Central memory CD4-positive, alpha-beta T cell (primary cell): Measurements from ENCODE around the gene SETD4.

Experiments
- DNase-seq: peaks from one replicate; pipeline ENCODE4 v3.0.0; 2022

The SETD4 gene

DNA sequence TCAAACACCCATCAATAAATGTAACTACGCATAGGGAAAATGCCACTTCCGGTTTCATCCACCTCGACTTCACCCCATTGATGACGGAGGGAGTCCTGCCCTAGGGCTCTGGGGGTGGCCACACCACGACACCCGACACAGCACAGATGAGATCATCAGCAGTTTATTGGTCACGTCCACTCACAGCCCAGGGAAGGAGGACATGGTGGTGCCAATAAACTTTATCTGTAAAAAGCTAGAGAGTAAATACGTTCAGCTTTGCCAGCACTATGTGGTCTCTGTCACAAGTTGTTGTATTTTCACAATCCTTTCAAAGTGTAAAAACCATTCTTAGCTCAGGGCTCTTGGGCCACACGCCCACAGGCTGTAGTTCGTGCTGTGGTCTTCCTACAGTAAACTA lies 16.3 kb downstream of the SETD4 start:
- no peak for DNase-seq

GRCh38 chr21:36041910-36042309 lies 18.4 kb downstream of the SETD4 start:
- DNase-seq: no peak

- DNase-seq: no peak
Observed at GRCh38 chr21:36040389-36040788, 19.9 kb downstream of the SETD4 start.

- no peak for DNase-seq
Observed at GRCh38 chr21:36039861-36040260, 20.5 kb downstream of the SETD4 start.

DNA sequence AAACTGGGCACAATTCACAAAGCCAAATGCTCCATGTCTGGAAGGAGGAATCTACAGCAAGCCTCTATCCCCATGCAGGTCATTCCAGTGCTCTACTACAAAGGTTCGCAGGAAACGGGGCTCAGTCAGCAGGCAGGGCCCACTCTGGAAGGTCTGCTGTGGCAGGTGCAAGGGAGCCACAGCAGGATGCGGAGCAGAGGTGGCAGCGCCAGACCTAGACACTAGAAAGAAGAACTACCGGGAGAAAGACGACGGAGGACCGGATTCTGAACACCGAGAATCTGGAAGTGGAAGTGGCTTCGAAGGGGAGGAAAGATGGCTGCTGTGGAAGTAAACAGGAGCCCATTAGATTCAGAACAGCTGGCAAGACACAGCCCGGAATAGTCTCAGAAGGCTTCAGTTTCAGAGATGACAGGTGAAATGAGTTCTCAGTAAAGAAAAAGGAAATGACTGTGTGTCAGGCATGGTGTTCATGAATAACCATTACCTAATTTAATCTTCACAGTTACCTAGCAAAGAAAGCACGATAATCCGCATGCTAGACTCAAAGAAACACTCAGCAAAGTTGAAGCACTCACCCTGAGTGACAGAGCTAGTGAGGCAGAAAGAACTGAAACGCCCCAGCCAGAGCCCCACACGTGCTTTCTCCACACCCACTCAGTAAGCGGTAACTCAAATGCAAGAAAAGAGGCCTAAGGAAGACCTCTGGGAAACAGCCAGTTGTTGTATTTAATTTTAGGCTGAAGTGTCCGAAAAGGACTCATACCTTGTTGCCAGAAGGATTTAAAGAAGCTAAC lies 21.4 kb downstream of the SETD4 start:
- DNase-seq: no peak

DNA sequence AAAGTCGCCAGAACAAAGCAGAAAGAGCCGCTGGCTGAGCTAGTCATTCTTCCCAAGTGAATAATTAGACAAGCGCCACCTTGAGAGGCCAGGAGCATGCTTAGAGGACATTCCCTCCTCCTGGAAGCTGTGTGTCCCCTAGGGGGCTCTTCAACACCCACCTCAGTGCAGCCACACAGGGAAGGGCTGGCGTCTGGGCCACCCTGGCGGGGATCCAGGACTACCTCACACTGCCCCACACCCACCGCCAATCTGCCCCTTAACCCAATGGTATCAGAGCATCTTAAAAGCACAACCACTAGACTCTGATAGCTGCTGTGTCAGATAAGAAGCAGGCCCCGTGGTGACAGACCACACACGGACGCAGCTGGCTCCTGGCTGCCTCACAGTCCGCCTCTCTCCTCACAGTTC lies 24.9 kb downstream of the SETD4 start:
- DNase-seq: no peak

DNA sequence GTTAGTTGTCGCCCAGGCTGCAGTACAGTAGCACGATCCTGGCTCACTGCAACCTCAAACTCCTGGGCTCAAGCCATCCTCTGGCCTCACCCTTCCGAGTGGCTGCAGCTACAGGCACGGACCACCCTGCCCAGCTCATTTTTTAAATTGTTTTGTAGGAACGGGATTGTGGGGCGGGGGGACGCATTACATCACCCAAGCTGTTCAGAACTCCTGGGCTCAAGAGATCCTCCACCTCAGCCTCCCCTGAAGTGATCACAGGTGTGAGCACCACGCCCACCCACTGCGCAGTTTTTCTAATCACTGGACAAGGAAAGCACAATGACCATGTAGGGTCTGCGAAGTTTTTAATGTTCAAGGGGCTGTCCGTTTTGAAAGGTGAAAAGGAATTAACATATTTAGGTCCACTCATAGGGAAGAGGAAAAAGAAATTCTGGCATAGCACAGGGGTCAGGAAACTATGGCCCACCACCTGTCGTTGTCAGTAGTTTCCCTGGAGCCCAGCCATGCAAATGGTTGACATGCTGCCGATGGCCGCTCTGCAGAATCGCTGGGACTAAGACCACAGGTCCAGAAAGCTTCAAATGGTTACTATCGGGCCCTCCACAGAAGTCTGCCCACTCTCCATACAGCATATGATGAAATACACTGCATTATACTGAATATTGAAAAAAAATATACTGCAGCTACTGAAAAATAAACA lies 26.0 kb downstream of the SETD4 start:
- DNase-seq: no peak

DNA sequence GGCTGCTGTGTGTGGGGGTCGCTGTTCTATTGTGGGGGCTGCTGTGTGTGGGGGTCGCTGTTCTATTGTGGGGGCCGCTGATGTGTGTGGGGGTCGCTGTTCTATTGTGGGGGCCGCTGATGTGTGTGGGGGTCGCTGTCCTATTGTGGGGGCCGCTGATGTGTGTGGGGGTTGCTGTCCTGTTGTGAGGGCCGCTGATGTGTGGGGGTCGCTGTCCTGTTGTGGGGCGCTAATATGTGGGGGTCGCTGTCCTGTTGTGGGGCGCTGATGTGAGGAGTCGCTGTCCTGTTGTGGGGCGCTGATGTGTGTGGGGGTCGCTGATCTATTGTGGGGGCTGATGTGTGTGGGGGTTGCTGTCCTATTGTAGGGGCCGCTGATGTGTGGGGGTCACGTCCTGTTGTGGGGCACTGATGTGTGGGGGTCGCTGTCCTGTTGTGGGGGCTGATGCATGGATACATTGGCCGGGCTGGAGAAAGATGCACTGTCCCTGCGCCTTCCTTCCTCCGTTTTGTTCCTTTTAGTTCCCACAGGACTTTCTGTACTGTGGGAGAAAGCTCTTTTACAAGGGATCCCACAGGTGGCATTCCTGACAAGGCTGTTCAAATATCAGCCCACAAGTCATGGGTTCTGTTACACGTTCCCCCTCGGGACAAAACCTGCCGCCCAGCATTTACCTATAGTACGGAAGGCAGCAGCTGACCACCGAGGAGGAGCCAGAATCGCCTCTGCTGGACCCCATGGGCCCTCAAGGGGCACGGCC lies 27.5 kb downstream of the SETD4 start:
- DNase-seq: no peak

- no peak for DNase-seq
Observed at GRCh38 chr21:36030581-36031189, 29.6 kb downstream of the SETD4 start.

DNA sequence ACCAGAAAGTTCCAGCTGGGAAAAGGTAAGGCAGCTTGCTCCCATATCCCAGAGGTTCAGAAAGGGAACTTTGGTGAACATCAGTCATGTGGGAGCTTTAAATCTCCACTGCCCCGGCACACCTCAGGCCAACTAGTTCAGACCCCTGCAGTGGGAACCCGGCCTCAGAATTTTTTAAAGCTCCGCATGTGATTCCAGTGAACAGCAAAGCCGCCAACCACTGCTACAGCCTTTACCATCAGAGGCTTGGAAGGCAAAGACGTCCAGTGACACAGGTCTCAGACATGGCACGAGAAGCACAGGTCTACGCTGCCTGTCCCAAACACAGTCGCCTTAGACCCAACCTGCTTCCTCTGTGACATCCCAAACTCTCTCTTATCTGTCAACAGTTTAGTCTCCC lies 31.0 kb downstream of the SETD4 start:
- no peak for DNase-seq

GRCh38 chr21:36028127-36029069 lies 31.9 kb downstream of the SETD4 start:
- DNase-seq: peak; percentile 45

- no peak for DNase-seq
Observed at GRCh38 chr21:36027347-36027746, 33.0 kb downstream of the SETD4 start.

DNA sequence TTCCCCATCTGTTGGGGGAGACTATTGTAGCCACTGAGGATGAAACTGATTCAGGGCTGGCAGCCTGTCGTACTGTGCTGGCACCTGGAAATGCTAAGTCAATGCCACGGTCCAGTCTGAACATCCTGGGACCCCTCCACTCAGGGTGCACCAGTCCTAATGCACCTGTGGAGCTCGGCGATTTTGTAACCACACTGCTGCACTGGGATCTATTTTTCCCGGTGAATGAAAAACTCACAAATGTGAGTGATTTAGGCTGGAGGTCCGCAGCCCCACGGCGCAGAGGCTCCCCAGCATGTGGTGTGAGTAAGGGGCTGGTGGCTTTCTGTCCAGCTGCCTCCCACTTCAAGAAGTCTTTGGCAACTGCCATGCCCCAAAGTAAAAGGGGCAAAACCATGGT lies 35.5 kb downstream of the SETD4 start:
- DNase-seq: no peak

- no peak for DNase-seq
Observed at GRCh38 chr21:36023092-36023480, 37.2 kb downstream of the SETD4 start.

DNA sequence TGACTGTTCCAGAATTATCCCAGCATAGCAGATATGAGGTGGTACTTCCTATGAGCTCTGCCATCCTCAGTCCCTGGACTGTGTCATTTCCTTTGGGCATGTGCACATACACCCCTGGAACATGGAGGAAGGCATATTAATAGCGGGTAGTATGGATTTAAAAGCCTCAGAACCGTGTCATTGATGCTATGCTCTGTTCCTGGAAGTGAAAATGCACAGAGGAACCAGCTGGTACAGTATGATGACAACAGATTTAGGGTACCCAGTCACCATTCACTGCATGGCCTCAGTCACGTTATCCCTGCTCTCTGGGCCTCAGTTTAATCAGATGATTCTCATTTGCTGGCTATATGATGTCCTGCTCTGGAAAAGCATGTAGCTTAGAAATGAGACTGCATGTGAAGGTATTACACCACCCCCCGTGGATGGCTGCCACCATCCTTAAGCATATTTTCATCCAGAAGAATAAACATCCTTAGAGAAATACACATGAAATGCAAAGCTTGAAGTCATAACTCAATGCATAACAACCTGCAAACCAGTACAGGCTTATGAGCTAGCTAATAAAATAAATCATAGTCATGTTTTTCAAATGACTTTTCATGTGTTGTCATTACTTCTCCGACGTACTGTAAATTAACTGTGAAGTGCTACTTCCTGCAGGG lies 37.8 kb downstream of the SETD4 start:
- no peak for DNase-seq

DNA sequence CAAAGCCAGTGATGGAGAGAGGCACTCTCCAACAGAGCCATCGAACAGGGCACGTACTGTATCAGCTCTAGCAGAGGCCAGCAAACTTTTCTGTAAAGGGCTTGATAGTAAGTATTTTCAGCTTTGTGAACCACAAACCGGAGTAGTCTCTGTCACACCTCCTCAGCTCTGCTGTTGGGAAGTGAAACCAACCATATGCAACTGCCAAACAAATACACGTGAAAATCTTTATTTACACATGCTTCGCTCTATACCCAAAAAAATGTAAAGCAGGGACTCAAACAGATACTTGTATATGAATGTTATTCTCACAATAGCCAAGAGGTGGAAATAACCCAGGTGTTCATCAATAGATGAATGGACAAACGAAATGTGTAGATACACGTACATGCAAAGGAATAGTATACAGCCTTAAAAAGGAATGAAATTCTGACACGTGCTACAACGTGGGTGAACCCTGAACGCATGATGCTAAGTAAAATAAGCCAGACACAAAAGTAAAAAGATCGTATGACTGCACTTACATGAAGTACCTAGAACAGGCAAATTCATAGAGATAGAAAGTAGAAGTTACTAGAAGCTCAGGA lies 39.0 kb downstream of the SETD4 start:
- DNase-seq: no peak

DNA sequence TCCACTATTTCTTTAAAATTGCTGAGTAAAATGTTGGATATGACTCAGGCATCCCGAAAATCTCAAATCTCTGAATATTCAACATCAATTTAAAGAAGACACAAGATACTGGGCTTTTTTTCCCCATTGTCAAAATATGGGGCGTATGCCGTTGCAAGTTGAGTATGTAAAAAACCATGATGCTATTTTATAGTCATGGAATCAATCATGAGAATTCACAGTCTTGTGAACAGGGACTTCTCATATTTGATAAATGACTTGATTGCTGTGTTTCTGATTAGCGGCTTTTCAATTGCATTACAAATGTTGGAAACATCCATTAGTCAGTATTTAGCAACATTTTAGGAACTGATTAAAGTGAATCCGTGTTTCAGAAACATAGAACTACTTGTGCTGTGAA lies 45.3 kb downstream of the SETD4 start:
- no peak for DNase-seq

GRCh38 chr21:36010801-36011200 lies 49.5 kb downstream of the SETD4 start:
- no peak for DNase-seq

DNA sequence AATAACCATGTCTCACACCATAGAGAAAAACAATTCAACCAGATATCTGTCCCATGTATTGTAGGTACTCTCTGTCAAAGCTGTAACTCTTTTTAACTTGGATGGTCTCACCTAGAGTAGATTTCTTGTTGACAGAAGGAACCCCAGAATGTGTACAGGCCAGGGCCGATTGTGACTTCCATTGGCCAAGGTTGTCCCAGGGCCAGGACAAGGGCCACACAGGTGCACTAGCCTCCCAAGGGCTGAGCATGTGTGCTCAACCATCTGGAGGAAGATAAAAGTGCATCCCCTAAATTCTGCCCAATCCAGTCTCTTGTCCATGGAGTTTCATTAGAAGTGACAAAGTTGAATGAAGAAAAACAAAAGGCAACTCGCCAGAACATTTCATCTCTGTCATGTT lies 51.8 kb downstream of the SETD4 start:
- no peak for DNase-seq

DNA sequence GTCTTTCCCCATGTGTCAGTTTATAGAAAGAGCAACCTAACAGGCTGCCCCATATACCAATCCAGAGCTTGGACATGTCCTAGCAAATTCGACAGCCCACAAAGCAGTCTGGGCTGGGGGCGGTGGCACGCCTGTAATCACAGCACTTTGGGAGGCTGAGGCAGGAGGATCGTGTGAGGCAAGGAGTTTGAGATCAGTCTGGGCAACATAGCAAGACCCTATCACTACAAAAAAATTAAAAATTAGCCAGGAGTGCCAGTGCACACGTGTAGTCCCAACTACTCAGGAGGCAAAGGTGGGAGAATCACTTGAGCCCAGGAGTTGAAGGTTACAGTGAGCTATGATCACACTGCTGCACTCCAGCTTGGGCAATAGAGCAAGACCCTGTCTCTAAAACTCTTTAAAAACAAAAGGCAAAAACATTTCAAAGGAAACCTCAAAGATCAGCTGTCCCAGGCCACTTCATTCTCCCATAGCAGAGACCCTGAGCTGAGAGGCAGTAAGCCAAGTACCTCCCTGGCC lies 54.4 kb downstream of the SETD4 start:
- no peak for DNase-seq

GRCh38 chr21:36005018-36005417 lies 55.3 kb downstream of the SETD4 start:
- no peak for DNase-seq
